CD14-positive monocyte (primary cell): ENCODE data around the gene UBE2U. TPM values are rescaled to one million over a fixed set of nuclear protein-coding genes. Genes with fewer than 3 reads are reported as not detected.

Experiments used
- DNase-seq, 3 donors: peaks; one replicate each; pipeline ENCODE4 v3.0.0-alpha.2; 2011 to 2022
- H2AFZ ChIP-seq: 2 replicates; pipeline ENCODE4 v1.6.0; 2012; ENCODE audit warnings: mild to moderate bottlenecking, low read depth, low read length, inconsistent platforms; ENCODE audit not compliant: insufficient read depth, poor library complexity, severe bottlenecking
- H3K27ac ChIP-seq, 2 donors: 1 replicate in 1 of 2; 2 replicates in 1 of 2; pipeline ENCODE4 v1.5.1; 2012 to 2013; ENCODE audit warnings: low read length in 2 of 2, control low read depth in 1 of 2, inconsistent platforms in 1 of 2, low read depth in 1 of 2, mild to moderate bottlenecking in 1 of 2
- H3K27me3 ChIP-seq, 2 donors: one replicate each; pipeline versions ENCODE4 v1.6.0 to v1.6.1; 2011 to 2013; ENCODE audit warnings: low read length in 2 of 2; ENCODE audit not compliant: control insufficient read depth in 2 of 2, insufficient read depth in 2 of 2
- H3K36me3 ChIP-seq, 2 donors: replicated peaks in 1 of 2; 1 replicate in 1 of 2; 2 replicates in 1 of 2; pipeline versions ENCODE4 v1.5.1 to v1.6.1; 2012 to 2013; ENCODE audit warnings: low read length in 2 of 2, control low read depth in 1 of 2, inconsistent platforms in 1 of 2, mild to moderate bottlenecking in 1 of 2; ENCODE audit not compliant: insufficient read depth in 2 of 2, control insufficient read depth in 1 of 2
- H3K4me1 ChIP-seq, 2 donors: 1 replicate in 1 of 2; 2 replicates in 1 of 2; pipeline versions ENCODE4 v1.5.1 to v1.6.1; 2012 to 2013; ENCODE audit warnings: low read length in 2 of 2, control low read depth in 1 of 2, inconsistent platforms in 1 of 2, mild to moderate bottlenecking in 1 of 2, moderate library complexity in 1 of 2; ENCODE audit not compliant: insufficient read depth in 2 of 2, control insufficient read depth in 1 of 2
- H3K4me2 ChIP-seq: replicated peaks from 2 replicates; pipeline ENCODE3; 2012; ENCODE audit warnings: low read length, moderate library complexity, mild to moderate bottlenecking; ENCODE audit not compliant: poor library complexity, severe bottlenecking; ENCODE audit errors: extremely low read depth
- H3K4me3 ChIP-seq, 3 experiments: fragments of 200-600 bp in 1 of 3; sonication (generic) in 1 of 3; replicated peaks in 1 of 3; 1 replicate in 2 of 3; 2 replicates in 1 of 3; pipeline ENCODE4 v1.5.1; 2011 to 2013; ENCODE audit warnings: low read length in 3 of 3, mild to moderate bottlenecking in 3 of 3, control low read depth in 2 of 3, low read depth in 2 of 3, inconsistent platforms in 1 of 3, moderate library complexity in 1 of 3
- H3K79me2 ChIP-seq: 2 replicates; pipeline ENCODE4 v1.6.0; 2012; ENCODE audit warnings: mild to moderate bottlenecking, control low read depth, inconsistent platforms, low read length, moderate library complexity; ENCODE audit not compliant: insufficient read depth
- H3K9ac ChIP-seq: 2 replicates; pipeline ENCODE4 v1.6.0; 2017; ENCODE audit warnings: low read length, mild to moderate bottlenecking; ENCODE audit not compliant: insufficient read depth, poor library complexity, severe bottlenecking
- H3K9me3 ChIP-seq, 2 donors: replicated peaks in 1 of 2; 1 replicate in 1 of 2; 2 replicates in 1 of 2; pipeline versions ENCODE4 v1.5.1 to v1.6.1; 2012 to 2013; ENCODE audit warnings: low read length in 2 of 2, control low read depth in 1 of 2; ENCODE audit not compliant: control insufficient read depth in 1 of 2, insufficient read depth in 1 of 2
- H4K20me1 ChIP-seq: 2 replicates; pipeline ENCODE4 v1.6.0; 2012; ENCODE audit warnings: mild to moderate bottlenecking, low read length, control low read depth, moderate library complexity; ENCODE audit not compliant: insufficient read depth
- H3K27ac Mint-ChIP-seq, 7 donors: one replicate each; pipeline ENCODE4 v1.8.0; 2020; ENCODE audit warnings: mild to moderate bottlenecking in 7 of 7, mixed read lengths in 7 of 7, moderate library complexity in 6 of 7, inconsistent platforms in 2 of 7
- H3K27me3 Mint-ChIP-seq, 3 donors: one replicate each; pipeline ENCODE4 v1.8.0; 2021 to 2022; ENCODE audit warnings: low read depth in 3 of 3, mild to moderate bottlenecking in 3 of 3, mixed read lengths in 3 of 3, moderate library complexity in 3 of 3, inconsistent platforms in 1 of 3
- H3K36me3 Mint-ChIP-seq, 2 donors: one replicate each; pipeline ENCODE4 v1.8.0; 2020; ENCODE audit warnings: mixed read lengths in 2 of 2, inconsistent platforms in 1 of 2, mild to moderate bottlenecking in 1 of 2
- H3K4me1 Mint-ChIP-seq: one replicate; pipeline ENCODE4 v1.8.0; 2020; ENCODE audit warnings: mild to moderate bottlenecking, mixed read lengths
- H3K4me3 Mint-ChIP-seq, 2 donors: one replicate each; pipeline ENCODE4 v1.8.0; 2020; ENCODE audit warnings: mild to moderate bottlenecking in 2 of 2, mixed read lengths in 2 of 2, moderate library complexity in 1 of 2
- H3K9me3 Mint-ChIP-seq, 7 donors: one replicate each; pipeline ENCODE4 v1.8.0; 2020 to 2022; ENCODE audit warnings: mixed read lengths in 7 of 7, mild to moderate bottlenecking in 6 of 7, moderate library complexity in 6 of 7, inconsistent platforms in 2 of 7
- WGBS: methylation state at CpG from one replicate; pipeline ENCODE4 v1.1.5; 2013; ENCODE audit warnings: missing lambda C conversion rate; ENCODE audit not compliant: insufficient coverage; 5-methylcytosine and 5-hydroxymethylcytosine counted together
- intact Hi-C, 2 donors: fragments of 100-400 bp; cut with micrococcal nuclease; formaldehyde crosslinking; loops; one replicate each; pipeline versions ENCODE4 v1.15.0 to v1.15.1; 2023
- polyA plus RNA-seq, 3 donors: library from polyadenylated mRNA; depleted of rRNA in 1 of 3; unstranded in 2 of 3; stranded (reverse) in 1 of 3; fragments of 300-500 nt in 2 of 3; fragments of >200 nt in 1 of 3; fragmentation: Illumina TruSeq in 2 of 3; gene quantifications; 1 replicate in 2 of 3; 2 replicates in 1 of 3; pipeline ENCODE4 v1.2.3, GENCODE V29; 2012 to 2021
- TF ChIP-seq, protein P1 (sequence below): fragments of 200-600 bp; IDR thresholded peaks from one replicate; pipeline ENCODE4 v1.8.0; 2022; ENCODE audit warnings: antibody characterized with exemption, mild to moderate bottlenecking

Gene UBE2U
- polyA plus RNA-seq, 3 donors: not detected

DNA sequence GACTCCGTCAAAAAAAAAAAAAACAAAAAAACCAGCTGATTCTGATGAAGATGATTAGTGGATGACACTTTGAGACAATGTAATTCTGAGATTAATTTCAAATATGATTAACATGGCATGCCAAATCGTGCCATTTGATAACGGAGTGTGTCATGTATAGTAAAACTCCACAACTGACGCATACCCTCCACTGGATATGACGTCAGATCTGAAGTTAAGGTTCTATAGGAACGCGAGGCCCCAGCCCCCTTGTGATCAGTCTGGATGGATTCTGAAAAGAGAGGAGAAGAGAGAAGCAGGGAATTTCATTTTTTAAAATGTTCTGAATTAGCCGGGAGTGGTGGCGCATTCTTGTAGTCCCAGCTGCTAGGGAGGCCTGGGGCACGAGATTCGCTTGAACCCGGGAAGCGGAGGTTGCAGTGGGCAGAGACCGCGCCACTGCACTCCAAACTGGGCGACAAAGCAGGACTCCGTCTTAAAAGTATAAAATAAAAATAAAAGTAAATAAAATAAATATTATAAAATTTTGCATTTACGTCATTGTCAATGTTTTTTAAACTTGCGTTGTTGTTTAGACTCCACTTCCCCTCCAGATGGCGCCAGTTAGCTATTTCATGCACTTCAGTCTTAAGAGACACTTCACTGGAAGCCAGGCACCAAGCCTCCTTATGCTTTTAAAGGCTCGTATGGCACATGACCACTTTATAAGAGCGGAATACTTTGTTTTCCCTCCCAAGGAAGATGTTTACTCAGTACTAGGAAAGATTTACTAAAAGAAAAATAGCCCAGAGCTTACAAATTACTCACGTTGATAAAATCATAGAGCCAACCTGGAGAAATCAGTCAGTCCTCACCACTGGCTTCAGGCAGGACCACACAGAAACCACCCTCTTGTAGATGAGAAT lies 65.5 kb downstream of the UBE2U start:
- H3K27ac ChIP-seq: no peak overlapping the region
- peaks cover 2% of the 10 kb centered on the region for H3K4me1 Mint-ChIP-seq
- H3K4me3 Mint-ChIP-seq: no peak overlapping the region
- no peak overlapping the region for H3K4me3 ChIP-seq
- DNase-seq: peak; percentile 40 to 70 (median 67)
- no peak overlapping the region for H2AFZ ChIP-seq
- no peak overlapping the region for H3K4me2 ChIP-seq
- no peaks in the 10 kb centered on the region for H3K4me1 ChIP-seq
- no peaks in the 10 kb centered on the region for H3K9me3 ChIP-seq
- peaks cover 0 to 7% (median under 1%) of the 10 kb centered on the region in 3 donors for H3K27me3 Mint-ChIP-seq
- H3K27ac Mint-ChIP-seq: no peak overlapping the region
- no peaks in the 10 kb centered on the region for H3K79me2 ChIP-seq
- 68% methylated on average over 5 of the region's 23 CpGs for whole genome bisulfite sequencing
- no peaks in the 10 kb centered on the region for H3K36me3 ChIP-seq
- intact Hi-C loops: loop anchor here in 1 of 2 donors (2.0 kb wide), 1 partner anchor 554 kb away; no protein-coding TSS in a partner anchor
- TF ChIP-seq, protein P1, sequence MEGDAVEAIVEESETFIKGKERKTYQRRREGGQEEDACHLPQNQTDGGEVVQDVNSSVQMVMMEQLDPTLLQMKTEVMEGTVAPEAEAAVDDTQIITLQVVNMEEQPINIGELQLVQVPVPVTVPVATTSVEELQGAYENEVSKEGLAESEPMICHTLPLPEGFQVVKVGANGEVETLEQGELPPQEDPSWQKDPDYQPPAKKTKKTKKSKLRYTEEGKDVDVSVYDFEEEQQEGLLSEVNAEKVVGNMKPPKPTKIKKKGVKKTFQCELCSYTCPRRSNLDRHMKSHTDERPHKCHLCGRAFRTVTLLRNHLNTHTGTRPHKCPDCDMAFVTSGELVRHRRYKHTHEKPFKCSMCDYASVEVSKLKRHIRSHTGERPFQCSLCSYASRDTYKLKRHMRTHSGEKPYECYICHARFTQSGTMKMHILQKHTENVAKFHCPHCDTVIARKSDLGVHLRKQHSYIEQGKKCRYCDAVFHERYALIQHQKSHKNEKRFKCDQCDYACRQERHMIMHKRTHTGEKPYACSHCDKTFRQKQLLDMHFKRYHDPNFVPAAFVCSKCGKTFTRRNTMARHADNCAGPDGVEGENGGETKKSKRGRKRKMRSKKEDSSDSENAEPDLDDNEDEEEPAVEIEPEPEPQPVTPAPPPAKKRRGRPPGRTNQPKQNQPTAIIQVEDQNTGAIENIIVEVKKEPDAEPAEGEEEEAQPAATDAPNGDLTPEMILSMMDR: peak; percentile 89
- H3K36me3 Mint-ChIP-seq: no peaks in the 10 kb centered on the region
- no peaks in the 10 kb centered on the region for H4K20me1 ChIP-seq
- no peak overlapping the region for H3K9ac ChIP-seq
- peaks cover under 1 to 10% (median 4%) of the 10 kb centered on the region in 7 donors for H3K9me3 Mint-ChIP-seq
- no peaks in the 10 kb centered on the region for H3K27me3 ChIP-seq

DNA sequence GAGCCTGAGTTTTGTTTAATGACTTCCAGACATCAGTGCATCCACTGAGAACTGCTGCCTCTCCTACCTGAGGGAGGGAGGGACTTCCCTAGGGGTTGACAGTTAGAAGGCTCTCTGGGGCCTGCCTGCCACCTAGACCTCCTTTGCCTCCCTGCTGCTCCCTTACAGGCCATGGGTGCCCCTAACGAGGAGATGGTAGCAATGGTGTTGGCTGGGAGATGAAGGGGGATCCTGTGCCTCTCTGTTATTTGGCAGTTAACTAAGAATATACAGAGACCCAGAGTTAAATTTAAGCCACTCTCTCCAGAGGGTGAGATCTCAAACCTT lies 66.1 kb downstream of the UBE2U start:
- no peaks in the 10 kb centered on the region for H3K79me2 ChIP-seq
- H3K27me3 ChIP-seq: no peaks in the 10 kb centered on the region
- Mint-ChIP-seq H3K4me1 (peaks cover 2% of the 10 kb centered on the region), H3K27me3 (peaks cover 0 to 7% (median 0%) of the 10 kb centered on the region in 3 donors), H3K36me3 (no peaks in the 10 kb centered on the region), H3K4me3 (no peak overlapping the region), H3K27ac (no peak overlapping the region), H3K9me3 (peaks cover 2 to 11% (median 7%) of the 10 kb centered on the region in 7 donors)
- no peaks in the 10 kb centered on the region for H4K20me1 ChIP-seq
- H3K4me2 ChIP-seq: no peak overlapping the region
- intact Hi-C loops: loop anchor here in 1 of 2 donors (2.0 kb wide), 1 partner anchor 553 kb away; no protein-coding TSS in a partner anchor
- H2AFZ ChIP-seq: no peak overlapping the region
- no peak for DNase-seq
- H3K36me3 ChIP-seq: no peaks in the 10 kb centered on the region
- H3K4me3 ChIP-seq: no peak overlapping the region
- no peak overlapping the region for H3K9ac ChIP-seq
- no peaks in the 10 kb centered on the region for H3K4me1 ChIP-seq
- no peak overlapping the region for H3K27ac ChIP-seq
- H3K9me3 ChIP-seq: no peaks in the 10 kb centered on the region
- WGBS: no CpG with 5 or more reads among the region's 1 CpG
- TF ChIP-seq, protein P1: no peak
